GM21825 (cell line): ENCODE results near the gene ARHGEF11.
"Not testable (repeated sequence)": the region's sequence is repeated elsewhere in the genome, so short reads cannot be mapped to it uniquely, and the experiment has no call there.

ENCODE experiments used
- ATAC-seq: cut with Tn5 transposase; IDR thresholded peaks from one replicate; pipeline ENCODE4 v1.9.1; 2021; ENCODE audit warnings: mild to moderate bottlenecking, moderate library complexity; ENCODE audit not compliant: unreplicated experiment

Gene ARHGEF11

DNA sequence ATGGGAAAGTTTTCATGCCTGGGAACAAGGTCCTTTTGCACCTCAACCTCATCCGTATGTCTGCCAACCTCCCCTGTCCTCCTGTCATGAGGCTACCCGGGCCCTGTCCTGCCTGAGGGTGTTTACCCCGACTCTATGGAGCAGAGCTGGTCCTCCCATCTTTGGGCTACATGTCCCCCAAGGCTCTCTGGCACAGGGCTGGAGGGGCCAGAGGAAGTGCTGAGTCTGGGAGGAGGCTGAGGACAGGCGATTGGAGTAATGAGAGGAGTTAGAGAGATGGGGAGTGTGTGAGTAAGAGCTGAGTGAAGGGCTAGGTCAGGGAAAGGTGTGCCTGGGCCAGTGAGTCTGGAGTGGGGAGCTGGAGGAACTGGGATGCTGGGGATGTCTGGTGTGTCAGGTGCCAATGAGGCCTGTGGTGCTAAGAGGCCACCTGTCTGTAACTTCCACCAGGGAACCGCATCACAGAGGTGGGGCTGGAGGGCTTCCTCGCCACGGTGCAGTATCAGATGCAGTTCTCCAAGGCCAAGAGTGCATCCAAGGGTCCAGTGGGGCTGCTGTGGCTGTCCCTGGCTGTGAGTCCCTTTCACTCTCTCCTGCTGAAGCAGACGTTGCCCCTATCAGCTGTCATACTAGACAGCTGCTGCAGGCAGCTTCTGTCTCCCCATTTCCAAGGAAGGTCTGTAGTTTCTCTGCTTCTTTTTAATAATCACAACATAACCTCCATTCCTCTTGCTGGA, 113.4 kb downstream of the ARHGEF11 start:
- no peak for ATAC-seq

- no peak for ATAC-seq
These were observed 114.2 kb downstream of the ARHGEF11 start for GRCh38 chr1:156931211-156931952.

DNA sequence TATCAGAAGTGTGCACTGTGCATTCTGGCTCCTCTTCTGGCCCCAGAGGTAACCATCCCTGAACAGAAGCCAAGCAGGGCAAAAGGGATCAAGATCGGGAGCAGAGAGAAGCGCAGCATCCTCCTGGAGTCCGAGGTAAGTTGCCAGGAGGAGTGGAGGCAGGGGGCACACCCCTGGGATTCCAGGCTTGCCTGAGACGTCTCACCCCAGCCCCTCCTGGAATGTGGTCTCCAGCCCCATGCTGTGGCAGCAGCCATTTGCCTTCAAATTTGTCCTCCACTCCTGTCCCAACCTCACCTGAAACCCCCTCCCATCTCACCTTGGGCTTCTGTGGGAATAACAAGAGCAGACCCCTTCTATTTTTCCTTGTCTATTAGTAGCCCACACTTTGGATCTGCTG, 115.1 kb downstream of the ARHGEF11 start:
- ATAC-seq, result no peak

GRCh38 chr1:156929596-156930238, 115.8 kb downstream of the ARHGEF11 start:
- no peak for ATAC-seq

- no peak for ATAC-seq
These were observed 117.4 kb downstream of the ARHGEF11 start for GRCh38 chr1:156928043-156928602.

- no peak for ATAC-seq
These were observed 118.1 kb downstream of the ARHGEF11 start for GRCh38 chr1:156927215-156928042.

DNA sequence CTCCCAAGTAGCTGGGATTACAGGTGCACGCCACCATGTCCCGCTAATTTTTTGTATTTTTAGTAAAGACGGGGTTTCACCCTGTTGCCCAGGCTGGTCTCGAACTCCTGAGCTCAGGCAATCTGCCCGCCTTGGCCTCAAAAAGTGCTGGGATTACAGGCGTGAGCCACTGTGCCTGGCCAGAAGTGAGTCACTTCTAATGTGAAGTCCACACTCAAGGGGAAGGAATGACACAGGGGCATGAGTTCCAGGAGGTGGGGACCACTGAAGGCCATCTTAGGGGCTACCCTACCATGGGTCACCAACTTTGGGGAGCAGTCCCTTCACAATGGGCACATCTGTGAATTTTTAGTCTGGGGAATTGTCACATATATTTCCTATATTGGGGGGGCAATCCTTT, 118.8 kb downstream of the ARHGEF11 start:
- not testable (repeated sequence) for ATAC-seq

GRCh38 chr1:156926175-156926574, 119.4 kb downstream of the ARHGEF11 start:
- no peak for ATAC-seq

- ATAC-seq, result no peak
These were observed 120.2 kb downstream of the ARHGEF11 start for GRCh38 chr1:156925154-156926010.

- ATAC-seq, result no peak
These were observed 120.9 kb downstream of the ARHGEF11 start for GRCh38 chr1:156924478-156925153.

DNA sequence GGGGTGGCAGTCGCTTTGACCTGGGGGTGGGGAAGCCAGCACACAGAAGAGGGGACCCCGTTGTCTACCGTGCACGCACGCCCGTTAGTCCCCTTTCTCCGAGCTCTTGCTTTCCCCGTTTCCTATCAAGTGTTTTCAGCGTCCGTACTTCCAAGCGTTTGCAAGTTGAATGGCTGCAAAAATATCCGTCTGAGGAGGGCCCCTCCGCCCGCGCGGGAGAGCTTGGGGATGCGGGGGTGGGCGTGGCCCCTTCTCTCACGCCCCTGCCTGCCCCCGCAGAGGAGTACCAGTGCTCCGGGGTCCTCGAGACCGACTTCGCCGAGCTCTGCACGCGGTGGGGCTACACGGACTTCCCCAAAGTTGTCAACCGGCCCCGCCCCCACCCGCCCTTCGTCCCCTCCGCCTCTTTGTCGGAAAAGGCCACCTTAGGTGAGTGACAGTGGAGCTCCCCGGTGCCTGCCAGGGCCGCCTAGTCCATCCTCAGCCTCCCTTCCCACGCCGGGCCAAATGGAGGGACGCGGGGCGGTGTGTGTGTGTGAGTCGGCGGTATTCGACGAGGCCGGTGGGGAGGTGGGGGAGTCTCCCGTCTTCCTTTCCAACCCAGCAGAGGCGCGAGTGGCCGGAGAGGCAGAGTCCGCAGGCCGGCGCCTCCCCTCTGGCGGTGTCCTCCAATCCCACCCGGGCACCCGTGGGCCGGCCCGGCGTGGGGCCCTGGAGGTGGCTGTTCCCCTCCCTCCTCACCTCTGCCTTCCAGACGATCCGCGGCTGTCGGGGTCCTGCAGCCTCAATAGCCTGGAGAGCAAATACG, 121.7 kb downstream of the ARHGEF11 start:
- no peak for ATAC-seq

DNA sequence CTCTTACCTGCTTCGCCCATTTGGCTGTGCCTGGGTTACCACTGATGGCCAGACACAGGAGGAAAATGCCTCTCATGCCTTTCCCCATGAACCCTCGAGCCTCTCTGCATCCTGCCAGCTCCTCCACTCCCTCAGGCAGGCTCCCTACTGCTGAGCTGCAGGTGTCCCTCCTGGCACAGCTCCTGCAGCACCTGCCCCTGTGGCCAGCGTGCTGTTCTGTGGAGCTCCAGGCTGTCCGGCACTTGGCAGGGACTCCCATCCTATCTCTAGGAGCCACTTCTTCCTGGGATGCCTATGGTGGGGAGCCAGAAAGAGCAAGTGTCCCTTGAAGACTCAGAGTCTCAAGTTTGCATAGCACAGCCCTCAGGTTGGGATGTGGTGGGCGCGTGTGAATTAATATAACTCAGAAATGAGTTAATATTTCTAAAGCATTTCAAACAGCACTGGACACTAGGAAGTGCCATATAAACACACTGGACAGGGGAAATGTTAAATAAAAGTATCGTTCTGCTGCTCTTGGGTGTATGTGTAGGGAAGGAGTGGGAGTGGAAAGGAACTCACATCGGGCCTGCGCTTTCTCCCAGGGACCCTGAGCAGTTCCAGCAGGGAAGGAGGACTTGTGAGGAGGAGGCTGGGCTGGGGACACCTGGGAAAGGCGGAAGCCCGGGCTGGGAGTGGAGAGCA, 122.4 kb downstream of the ARHGEF11 start:
- no peak for ATAC-seq

- no peak for ATAC-seq
These were observed 124.5 kb downstream of the ARHGEF11 start for GRCh38 chr1:156921053-156921529.

GRCh38 chr1:156920233-156921052, 125.1 kb downstream of the ARHGEF11 start, which contains the start of gene LRRC71:
LRRC71 (plus strand) TSS chr1:156920632; CDS start chr1:156920804, 172 bp downstream.
- no peak for ATAC-seq

DNA sequence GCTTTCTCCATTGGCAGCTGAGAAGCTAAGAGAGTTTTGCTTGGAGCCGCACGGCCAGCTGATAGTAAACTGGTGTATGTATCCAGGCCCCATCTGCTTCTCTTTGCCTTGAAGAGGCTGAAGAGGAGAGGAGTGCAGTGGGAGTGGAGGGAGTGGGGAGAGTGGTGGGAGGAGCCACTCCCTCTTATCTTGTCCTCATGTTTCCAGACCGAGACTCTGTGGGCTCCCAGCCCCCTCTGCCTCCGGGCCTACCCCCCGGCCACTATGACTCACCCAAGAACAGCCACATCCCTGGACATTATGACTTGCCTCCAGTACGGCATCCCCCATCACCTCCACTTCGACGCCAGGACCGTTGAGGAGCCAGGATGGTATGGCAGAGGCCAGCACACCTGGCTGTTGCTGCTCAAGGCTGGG, 131.1 kb downstream of the ARHGEF11 start:
- ATAC-seq, result no peak

- ATAC-seq, result no peak
These were observed 131.6 kb downstream of the ARHGEF11 start for GRCh38 chr1:156913809-156914387.
